Activated T-cell treated with anti-CD3 and anti-CD28 coated beads, Interleukin-2, amount 50 U/mL, for 24 hours (primary cell): ENCODE data around the gene MVP.

Experiments used
- DNase-seq: peaks from one replicate; pipeline ENCODE4 v3.0.0-alpha.2; 2020
- H3K27ac Mint-ChIP-seq: 2 replicates; pipeline ENCODE4 v1.8.0; 2020; ENCODE audit warnings: mild to moderate bottlenecking, mixed read lengths
- H3K27me3 Mint-ChIP-seq: 2 replicates; pipeline ENCODE4 v1.8.0; 2020; ENCODE audit warnings: mixed read lengths
- H3K36me3 Mint-ChIP-seq: 2 replicates; pipeline ENCODE4 v1.8.0; 2020; ENCODE audit warnings: low read depth, mixed read lengths
- H3K4me1 Mint-ChIP-seq: 2 replicates; pipeline ENCODE4 v1.8.0; 2020; ENCODE audit warnings: low read depth, mixed read lengths
- H3K4me3 Mint-ChIP-seq: 2 replicates; pipeline ENCODE4 v1.8.0; 2020; ENCODE audit warnings: mild to moderate bottlenecking, moderate library complexity, mixed read lengths
- H3K9me3 Mint-ChIP-seq: 2 replicates; pipeline ENCODE4 v1.8.0; 2020; ENCODE audit warnings: mixed read lengths

The MVP gene

DNA sequence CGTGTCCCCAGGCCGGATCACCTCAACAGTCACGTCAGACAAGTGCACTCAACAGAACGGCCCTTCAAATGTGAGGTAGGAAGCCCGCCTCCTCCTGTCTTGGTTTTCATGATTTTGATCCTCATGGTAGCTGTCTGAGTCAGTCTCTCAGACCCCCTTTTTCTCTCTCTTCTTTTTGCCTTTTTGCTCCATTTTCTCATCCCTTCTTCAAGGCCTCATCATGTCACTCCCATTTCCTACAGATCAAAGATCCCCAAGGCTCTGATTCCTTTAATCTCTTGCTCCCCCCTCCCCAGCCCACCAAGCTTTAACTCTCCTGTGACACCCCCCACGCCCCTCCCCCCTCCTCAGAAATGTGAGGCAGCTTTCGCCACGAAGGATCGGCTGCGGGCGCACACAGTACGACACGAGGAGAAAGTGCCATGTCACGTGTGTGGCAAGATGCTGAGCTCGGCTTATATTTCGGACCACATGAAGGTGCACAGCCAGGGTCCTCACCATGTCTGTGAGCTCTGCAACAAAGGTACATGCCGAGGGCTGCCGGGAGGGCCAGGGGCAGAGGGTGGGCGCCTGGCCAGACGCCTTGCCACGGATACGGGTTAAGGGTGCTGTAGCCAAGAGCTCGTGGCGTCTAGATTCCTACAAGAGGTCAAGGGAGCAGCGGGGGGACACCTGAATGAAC is 11.9 kb upstream of the MVP start:
- Mint-ChIP-seq H3K4me1 (peaks cover 59% of the 10 kb centered on the region), H3K27ac (peak overlapping the region; percentile 99), H3K36me3 (peaks cover 56% of the 10 kb centered on the region), H3K27me3 (peaks cover 2% of the 10 kb centered on the region), H3K9me3 (no peaks in the 10 kb centered on the region), H3K4me3 (peak overlapping the region; percentile 98)
- DNase-seq, result peak; percentile 63

DNA sequence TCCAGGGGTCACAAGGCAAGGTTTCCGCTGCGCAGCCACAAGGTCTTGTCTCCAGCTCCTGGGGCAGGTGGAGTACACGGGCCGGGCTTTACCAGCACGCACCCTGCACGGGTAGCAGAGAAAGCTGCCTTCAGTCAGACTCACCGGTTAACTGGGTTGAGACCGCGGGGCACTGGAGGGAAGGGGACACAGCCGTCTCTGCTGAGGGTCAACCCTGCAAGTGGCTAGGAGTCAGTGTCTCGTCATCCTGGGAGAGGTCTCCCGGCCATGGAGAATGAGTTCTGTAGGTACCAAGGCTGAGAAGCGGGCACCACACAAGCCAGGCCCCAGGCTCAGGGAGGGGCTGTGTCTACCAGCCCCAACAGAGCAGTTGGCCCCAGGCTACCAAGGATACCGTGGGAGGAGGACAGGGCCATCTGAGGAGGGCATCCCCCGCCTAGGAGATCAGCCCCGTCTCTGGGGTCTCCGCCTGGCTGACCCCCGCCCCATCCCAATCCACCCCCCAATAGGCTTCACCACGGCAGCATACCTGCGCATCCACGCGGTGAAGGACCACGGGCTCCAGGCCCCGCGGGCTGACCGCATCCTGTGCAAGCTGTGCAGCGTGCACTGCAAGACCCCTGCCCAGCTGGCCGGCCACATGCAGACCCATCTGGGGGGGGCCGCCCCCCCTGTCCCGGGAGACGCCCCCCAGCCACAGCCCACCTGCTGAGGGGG is 11.1 kb upstream of the MVP start:
- no peak for DNase-seq
- H3K27me3 Mint-ChIP-seq, result peaks cover 2% of the 10 kb centered on the region
- peaks cover 55% of the 10 kb centered on the region for H3K4me1 Mint-ChIP-seq
- H3K27ac Mint-ChIP-seq, result peak overlapping the region; percentile 99
- peaks cover 48% of the 10 kb centered on the region for H3K36me3 Mint-ChIP-seq
- no peaks in the 10 kb centered on the region for H3K9me3 Mint-ChIP-seq
- peak overlapping the region; percentile 98 for H3K4me3 Mint-ChIP-seq

DNA sequence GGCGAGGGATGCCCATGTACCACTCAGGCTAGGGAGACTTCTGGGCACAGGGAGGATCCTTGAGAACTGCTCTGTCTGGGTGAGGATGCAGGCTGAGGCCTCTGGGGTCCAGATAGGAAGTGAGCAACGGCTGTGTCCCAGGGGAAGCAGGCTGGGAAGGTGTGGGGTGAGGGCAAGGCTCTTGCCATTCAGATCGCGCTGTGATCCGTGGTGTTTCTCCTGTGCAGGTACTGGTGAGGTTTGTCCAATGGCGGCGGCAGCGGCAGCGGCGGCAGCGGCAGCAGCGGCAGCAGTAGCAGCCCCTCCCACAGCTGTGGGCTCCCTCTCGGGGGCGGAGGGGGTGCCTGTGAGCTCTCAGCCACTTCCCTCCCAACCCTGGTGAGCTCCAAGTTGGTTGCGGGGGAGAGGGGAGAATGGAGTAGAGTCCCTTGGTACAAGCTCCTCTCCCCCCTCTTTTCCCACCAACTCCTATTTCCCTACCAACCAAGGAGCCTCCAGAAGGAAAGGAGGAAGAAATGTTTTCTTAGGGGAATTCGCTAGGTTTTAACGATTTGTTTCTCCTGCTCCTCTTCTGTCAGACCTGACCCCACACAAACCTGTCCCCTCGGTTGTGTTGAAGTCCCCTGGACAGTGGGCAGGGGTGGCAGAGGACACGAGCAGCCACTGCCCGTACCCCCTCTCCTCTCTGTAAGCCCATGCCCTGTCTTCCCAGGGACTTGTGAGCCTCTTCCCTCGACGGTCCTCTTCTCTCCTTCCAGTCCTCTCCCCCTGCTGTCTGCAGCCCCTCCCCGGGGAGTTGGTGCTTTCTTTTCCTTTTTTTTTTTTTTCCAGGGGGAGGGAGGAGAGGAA is 10.2 kb upstream of the MVP start:
- peak; percentile 63 for DNase-seq

GRCh38 chr16:29810699-29811169 is 9.5 kb upstream of the MVP start:
- peak overlapping the region; percentile 91 for H3K27ac Mint-ChIP-seq
- no peaks in the 10 kb centered on the region for H3K9me3 Mint-ChIP-seq
- H3K4me3 Mint-ChIP-seq, result peak overlapping the region; percentile 85
- peaks cover 60% of the 10 kb centered on the region for H3K4me1 Mint-ChIP-seq
- peaks cover 2% of the 10 kb centered on the region for H3K27me3 Mint-ChIP-seq
- H3K36me3 Mint-ChIP-seq, result peaks cover 38% of the 10 kb centered on the region
- no peak for DNase-seq

More for the DNA sequence above, 10.2 kb upstream of the MVP start:
- H3K4me1 Mint-ChIP-seq, result peaks cover 57% of the 10 kb centered on the region
- peaks cover 2% of the 10 kb centered on the region for H3K27me3 Mint-ChIP-seq
- peak overlapping the region; percentile 91 for H3K27ac Mint-ChIP-seq
- no peaks in the 10 kb centered on the region for H3K9me3 Mint-ChIP-seq
- peak overlapping the region; percentile 85 for H3K4me3 Mint-ChIP-seq
- H3K36me3 Mint-ChIP-seq, result peaks cover 41% of the 10 kb centered on the region

DNA sequence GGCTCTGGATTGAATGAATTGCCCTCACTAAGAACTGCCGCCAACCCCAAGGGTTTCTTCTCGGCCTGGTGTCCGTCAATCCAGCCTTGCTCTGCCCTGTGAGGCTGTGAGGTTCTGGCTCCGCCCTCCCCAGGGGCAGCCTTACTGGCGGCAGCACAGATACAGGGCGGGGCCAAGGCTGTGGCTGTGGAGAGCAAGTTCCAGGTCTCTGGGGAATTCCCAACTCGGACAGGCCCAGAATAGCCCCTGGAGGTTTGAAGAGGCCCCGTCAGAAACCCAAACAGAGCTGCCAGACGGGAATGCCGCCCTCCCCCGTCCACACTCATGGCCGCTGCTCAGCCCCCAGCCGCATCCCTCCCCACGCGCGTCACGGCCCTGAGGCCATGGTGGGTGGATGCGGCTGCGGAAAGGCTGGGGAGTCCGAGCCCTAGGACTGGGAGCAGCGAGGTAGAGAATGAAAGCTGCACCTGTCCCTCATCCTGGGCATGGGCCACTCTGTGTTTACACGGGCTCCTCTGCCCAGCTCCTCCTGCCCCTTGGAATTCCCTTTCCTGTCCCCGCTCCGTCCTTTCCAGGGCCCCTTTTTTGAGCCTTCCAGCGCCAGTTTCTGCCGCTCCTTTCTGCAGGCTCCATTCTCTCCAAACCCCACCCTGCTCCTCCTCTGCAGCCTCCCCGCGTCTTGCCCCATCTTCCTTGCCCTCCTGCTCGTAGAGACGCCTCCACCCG is 8.9 kb upstream of the MVP start:
- H3K27ac Mint-ChIP-seq, result peak overlapping the region; percentile 91
- H3K4me1 Mint-ChIP-seq, result peaks cover 61% of the 10 kb centered on the region
- peak overlapping the region; percentile 85 for H3K4me3 Mint-ChIP-seq
- peaks cover 41% of the 10 kb centered on the region for H3K36me3 Mint-ChIP-seq
- no peaks in the 10 kb centered on the region for H3K9me3 Mint-ChIP-seq
- peak; percentile 84 for DNase-seq
- H3K27me3 Mint-ChIP-seq, result peaks cover 2% of the 10 kb centered on the region

DNA sequence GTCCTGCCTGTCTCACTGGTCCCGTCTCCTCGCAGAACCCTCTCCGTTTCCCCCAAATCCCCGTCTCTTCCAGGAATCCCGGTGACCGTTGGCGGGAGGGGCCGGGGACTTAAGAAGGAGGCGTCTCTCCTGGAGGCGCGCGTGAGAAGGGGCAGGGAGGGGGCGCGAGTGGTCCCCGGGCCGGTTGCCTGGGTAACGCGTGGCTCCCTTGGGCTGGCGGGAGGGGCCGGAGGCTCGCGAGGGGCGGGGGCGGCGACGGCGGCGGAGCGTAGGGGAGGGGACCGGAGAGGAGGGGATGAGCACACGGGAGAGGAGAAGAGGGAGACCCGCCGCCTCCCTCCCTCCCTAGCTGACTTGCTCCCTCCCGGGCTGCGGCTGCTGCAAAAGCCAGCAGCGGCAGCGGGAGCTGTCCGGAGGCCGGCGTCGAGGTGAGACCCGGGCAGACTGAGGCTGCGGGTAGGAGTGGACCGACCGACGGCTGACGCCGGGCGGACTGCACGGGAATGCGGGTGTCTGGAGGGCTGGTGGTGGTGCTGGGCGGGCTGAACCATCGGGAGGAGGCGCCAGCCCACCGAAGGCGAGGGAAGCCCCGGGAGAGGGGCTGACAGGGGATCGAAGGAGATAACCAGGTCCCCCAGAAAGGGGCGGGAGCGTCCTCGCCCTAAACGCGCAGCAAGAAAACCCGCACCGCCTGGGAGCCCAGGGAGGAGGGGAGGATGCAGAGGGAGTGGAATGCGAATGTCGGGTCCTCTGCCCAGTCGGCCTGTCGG is 8.2 kb upstream of the MVP start, which contains the start of gene PRRT2:
Gene PRRT2, plus strand, starts transcription at position 298 of the 770 bp plus-strand sequence. CDS start 862 bp downstream, outside the sequence.
- DNase-seq, result peak; percentile 73
- H3K27me3 Mint-ChIP-seq, result peaks cover 2% of the 10 kb centered on the region
- peaks cover 64% of the 10 kb centered on the region for H3K4me1 Mint-ChIP-seq
- H3K4me3 Mint-ChIP-seq, result peak within 1 kb of the TSS; percentile 85
- H3K9me3 Mint-ChIP-seq, result no peaks in the 10 kb centered on the region
- H3K27ac Mint-ChIP-seq, result peak within 1 kb of the TSS; percentile 91
- peaks cover 49% of the 10 kb centered on the region for H3K36me3 Mint-ChIP-seq

- H3K36me3 Mint-ChIP-seq, result peaks cover 45% of the 10 kb centered on the region
- H3K4me1 Mint-ChIP-seq, result peaks cover 67% of the 10 kb centered on the region
- no peaks in the 10 kb centered on the region for H3K9me3 Mint-ChIP-seq
- peak overlapping the region; percentile 85 for H3K4me3 Mint-ChIP-seq
- peak overlapping the region; percentile 47 for H3K27ac Mint-ChIP-seq
- no peak for DNase-seq
- H3K27me3 Mint-ChIP-seq, result peaks cover 2% of the 10 kb centered on the region
Measured at GRCh38 chr16:29812754-29813643, 7.3 kb upstream of the MVP start.

DNA sequence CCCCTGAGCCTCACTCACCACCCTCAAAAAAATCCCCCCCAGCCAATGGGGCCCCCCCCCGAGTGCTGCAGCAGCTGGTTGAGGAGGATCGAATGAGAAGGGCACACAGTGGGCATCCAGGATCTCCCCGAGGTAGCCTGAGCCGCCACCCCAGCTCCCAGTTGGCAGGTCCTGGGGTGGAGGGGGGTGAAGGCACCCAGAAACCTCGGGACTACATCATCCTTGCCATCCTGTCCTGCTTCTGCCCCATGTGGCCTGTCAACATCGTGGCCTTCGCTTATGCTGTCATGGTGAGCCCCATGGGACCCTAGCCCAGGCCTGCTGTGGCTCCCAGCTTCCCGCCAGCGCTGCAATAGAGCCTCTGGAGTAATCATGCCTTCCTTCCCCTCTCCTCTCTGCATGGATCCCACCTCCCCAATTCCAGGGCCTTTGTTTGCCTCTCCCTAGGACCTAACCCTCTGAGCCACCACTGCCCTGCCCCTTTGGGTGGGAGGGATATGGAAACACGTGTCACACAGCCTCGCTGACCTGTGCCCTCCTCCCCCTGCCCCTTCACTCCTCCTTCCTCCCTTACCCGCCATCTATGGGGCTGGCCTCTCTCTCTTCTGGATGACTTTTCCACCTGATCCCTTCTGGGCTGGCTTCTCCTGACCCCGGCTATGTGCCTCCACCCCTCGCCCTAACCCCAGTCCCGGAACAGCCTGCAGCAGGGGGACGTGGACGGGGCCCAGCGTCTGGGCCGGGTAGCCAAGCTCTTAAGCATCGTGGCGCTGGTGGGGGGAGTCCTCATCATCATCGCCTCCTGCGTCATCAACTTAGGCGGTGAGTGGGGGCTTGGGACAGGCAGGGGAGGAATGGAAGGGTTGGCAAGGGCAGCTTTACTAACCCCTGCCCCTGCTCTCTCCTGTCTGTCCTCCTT is 6.4 kb upstream of the MVP start:
- DNase-seq, result no peak
- no peaks in the 10 kb centered on the region for H3K9me3 Mint-ChIP-seq
- H3K27me3 Mint-ChIP-seq, result peaks cover 2% of the 10 kb centered on the region
- peaks cover 45% of the 10 kb centered on the region for H3K36me3 Mint-ChIP-seq
- H3K4me3 Mint-ChIP-seq, result no peak overlapping the region
- peak overlapping the region; percentile 97 for H3K27ac Mint-ChIP-seq
- H3K4me1 Mint-ChIP-seq, result peaks cover 68% of the 10 kb centered on the region

GRCh38 chr16:29814592-29814991 is 5.7 kb upstream of the MVP start:
- peaks cover 72% of the 10 kb centered on the region for H3K4me1 Mint-ChIP-seq
- peak overlapping the region; percentile 97 for H3K27ac Mint-ChIP-seq
- H3K9me3 Mint-ChIP-seq, result no peaks in the 10 kb centered on the region
- H3K27me3 Mint-ChIP-seq, result peaks cover 2% of the 10 kb centered on the region
- no peak for DNase-seq
- H3K36me3 Mint-ChIP-seq, result peaks cover 46% of the 10 kb centered on the region
- peak overlapping the region; percentile 99 for H3K4me3 Mint-ChIP-seq

DNA sequence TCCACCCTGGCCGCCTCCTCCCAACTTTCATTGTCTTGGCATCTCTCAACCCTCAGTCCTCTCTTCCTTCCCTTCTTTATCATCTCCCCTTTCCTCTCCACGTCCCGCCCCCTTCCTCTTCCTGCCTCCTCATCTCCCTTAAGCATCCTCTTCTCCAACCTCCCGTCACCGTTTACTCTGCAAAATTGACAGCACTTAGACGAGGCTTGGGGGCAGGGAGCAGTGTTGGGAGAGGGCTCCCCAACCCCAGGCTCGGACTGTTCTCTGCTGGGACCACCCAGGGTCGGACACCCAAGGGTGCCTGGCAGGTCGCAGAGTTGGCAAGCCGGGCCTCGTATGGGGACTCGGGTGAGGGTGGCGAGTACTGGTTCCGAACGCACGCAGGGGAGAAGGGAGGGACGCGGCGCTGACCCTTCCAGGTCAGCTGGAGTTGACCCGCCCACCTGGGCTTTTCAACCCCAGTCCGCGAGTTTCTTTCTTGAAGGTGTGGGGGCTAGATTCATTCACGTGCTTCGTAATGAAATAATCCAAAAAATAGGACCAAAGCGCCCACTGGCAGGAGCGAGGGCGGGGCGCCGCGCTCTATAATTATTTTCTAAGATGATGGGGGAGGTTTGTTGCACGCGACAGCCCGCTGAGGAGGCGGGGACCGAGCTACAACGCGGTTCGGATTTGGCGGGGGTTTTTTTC is 5.1 kb upstream of the MVP start:
- H3K4me1 Mint-ChIP-seq, result peaks cover 72% of the 10 kb centered on the region
- peak overlapping the region; percentile 99 for H3K4me3 Mint-ChIP-seq
- DNase-seq, result peak; percentile 71
- peak overlapping the region; percentile 97 for H3K27ac Mint-ChIP-seq
- no peaks in the 10 kb centered on the region for H3K9me3 Mint-ChIP-seq
- H3K36me3 Mint-ChIP-seq, result peaks cover 46% of the 10 kb centered on the region
- peaks cover 2% of the 10 kb centered on the region for H3K27me3 Mint-ChIP-seq
